Epithelial cell of prostate (primary cell): ENCODE measurements around the gene IL17B.
"Not testable (repeated sequence)": the region's sequence is repeated elsewhere in the genome, so short reads cannot be mapped to it uniquely, and the experiment has no call there.

Experiments
- DNase-seq: peaks from one replicate; pipeline ENCODE4 v3.0.0-alpha.2; 2011; ENCODE audit warnings: low read depth, low spot score
- H3K27ac ChIP-seq: fragments of 450-650 bp; 2 replicates; pipeline ENCODE4 v1.5.1; 2017; ENCODE audit warnings: mild to moderate bottlenecking

Gene IL17B

DNA sequence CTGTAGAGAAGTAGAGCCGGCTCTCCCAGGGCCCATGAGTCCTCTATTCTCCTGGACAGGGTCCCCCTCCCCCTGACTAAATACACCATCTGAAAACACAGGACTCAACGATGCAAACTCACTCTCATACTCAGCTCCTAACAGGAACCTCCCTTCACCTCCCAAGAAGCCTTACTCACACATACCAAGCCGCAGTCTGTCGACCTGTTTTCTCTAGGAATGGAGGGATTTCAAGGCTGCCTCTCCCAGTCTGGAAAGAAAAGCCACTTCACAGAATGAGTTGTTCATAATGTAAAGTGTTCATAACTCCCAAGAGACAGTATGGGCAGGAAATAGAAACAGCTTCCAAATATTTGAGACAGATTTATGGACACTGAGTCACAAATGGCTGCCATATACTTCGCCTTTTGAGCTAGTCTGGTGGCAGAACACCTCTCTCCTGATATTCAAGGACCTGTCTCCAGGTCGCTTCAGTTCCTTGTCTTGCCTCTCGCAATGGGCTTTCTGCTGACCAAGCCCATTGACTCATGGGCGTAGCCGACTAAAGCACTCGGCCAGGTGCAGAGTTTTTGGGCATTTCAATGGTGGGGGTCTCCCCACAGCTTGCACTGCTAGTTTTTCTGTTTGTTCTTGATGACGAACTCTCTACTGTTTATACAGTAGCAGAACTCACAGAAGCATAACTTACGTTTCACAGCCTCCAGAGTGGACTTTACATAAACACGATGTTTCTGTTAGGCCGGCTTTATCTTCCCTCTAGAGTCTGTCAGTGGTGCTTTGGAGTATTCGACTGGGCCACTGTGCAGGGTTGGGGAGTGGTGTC lies 25.0 kb upstream of the IL17B start:
- H3K27ac ChIP-seq, result no peak overlapping the region
- DNase-seq, result no peak

DNA sequence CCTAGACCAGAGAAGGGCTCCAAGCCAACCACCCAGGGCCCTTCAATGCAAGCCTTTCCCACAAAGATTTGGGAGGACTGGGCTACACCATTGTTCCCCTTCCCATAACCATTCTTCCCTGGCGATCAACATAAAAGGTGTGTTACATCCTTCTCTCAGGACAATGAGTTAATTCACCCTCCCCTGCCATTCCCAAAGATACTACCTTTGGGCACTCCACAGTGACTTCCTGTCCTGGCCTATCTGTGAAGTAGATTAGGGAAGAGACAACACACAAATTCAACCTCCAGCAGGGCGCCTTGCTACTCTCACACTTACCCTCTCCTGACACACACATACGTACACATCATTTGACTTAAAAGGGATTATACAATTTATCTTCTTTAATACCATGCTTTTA lies 23.2 kb upstream of the IL17B start:
- DNase-seq, result no peak
- H3K27ac ChIP-seq, result no peak overlapping the region

DNA sequence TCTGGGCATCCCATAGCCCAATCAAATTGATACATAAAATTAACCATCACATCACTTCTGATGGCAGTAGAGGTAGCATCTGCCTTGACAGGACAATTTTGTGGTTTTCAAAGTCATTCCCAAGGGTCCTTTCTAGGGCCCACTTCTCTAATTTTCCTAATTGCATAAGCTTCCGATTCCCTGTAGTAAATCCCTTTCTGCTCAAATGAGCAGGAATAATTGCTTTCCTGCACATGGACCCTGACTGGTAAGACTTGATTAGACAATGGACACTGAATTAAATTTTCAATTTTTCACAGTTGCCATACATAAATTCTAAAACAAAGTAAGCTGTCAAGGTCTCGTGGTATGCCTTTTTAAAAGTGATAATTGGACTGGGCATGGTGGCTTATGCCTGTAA lies 22.0 kb upstream of the IL17B start:
- H3K27ac ChIP-seq, result no peak overlapping the region
- DNase-seq, result no peak

DNA sequence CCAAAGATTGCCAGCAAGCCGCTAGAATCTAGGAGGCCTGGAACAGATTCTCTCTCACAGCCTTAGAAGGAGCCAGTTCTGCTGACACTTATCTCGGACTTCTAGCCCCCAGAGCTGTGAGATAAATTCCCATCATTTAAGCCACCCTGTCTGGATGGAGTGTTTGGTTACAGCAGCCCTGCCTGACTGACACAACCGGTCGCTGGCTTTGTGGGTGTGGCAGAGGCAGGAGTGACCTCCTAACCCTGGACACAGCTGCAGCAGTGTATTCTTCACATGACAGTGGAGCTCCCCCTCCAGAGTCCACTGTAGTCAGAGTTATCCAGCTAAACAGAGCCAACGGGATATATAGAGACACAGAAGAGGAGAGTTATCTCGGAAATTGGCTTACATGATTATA lies 21.2 kb upstream of the IL17B start:
- no peak for DNase-seq
- H3K27ac ChIP-seq, result no peak overlapping the region

DNA sequence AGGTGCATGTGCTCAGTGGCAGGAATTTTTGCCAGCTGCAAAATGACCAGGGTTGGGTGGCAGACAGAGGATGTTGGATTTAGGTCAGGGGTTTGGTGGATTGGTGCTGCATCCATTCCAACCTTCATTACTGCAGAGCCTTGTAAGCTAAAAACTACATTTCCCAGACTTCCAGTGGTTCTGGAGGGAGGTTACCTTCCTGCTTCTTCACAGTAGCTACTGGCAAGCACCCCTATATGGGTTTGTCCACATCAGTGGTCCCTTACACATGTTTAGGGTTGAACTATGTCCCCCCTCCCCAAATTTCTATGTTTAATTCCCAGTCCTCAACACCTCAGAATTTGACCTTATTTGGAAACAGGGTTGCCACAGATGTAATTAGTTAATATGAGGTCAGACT lies 20.7 kb upstream of the IL17B start:
- no peak for DNase-seq
- no peak overlapping the region for H3K27ac ChIP-seq

DNA sequence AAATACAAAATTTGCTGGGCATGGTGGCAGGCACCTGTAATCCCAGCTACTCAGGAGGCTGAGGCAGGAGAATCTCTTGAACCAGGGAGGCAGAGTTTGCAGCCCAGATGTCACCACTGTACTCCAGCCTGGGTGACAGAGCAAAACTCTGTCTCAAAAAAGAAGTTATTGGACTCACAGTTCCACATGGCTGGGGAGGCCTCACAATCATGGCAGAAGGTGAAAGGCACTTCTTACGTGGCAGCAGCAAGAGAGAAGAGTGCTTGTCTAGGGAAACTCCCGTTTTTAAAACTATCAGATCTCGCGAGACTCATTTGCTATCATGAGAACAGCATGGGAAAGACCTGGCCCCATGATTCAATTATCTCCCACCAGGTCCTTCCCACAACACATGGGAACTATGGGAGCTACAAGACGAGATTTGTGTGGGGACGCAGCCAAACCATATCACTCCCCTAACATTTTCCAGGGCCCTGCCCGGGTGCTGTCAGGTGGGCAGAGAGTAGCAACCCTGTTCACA lies 19.7 kb upstream of the IL17B start:
- H3K27ac ChIP-seq, DNase-seq: not testable (repeated sequence)

DNA sequence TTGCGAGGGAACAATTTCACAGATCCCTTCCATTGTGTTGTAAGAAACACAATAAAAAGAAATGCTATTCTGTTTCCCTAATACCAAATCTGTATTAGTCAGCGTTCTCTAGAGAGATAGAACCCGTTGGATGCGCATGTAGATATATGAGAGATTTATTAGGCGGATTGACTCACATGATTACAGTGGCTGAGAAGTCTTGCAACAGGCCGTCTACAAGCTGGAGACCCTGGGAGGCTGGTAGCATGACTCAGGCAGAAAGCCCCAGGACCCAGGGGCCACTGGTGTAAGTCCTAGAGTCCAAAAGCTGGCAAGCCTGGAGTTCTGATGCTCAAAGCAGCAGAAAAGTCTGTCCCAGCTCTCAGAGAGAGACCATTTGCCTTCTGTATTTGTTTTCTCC lies 18.4 kb upstream of the IL17B start:
- no peak for DNase-seq
- no peak overlapping the region for H3K27ac ChIP-seq

DNA sequence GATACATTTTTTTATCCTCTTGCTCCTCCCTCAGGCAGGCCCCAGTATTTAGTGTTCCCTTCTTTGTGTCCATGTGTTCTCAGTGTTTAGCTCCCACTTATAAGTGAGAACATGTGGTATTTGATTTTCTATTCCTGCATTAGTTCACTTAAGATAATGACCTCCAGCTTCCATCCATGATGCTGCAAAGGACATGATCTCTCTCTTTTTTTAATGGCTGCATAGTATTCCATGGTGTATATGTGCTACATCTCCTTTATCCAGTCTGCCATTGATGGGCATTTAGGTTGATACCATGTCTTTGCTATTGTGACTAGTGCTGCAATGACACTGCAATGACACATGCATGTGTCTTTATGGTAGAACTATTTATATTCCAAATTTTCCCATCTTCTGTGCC lies 15.9 kb upstream of the IL17B start:
- not testable (repeated sequence) for DNase-seq, H3K27ac ChIP-seq

DNA sequence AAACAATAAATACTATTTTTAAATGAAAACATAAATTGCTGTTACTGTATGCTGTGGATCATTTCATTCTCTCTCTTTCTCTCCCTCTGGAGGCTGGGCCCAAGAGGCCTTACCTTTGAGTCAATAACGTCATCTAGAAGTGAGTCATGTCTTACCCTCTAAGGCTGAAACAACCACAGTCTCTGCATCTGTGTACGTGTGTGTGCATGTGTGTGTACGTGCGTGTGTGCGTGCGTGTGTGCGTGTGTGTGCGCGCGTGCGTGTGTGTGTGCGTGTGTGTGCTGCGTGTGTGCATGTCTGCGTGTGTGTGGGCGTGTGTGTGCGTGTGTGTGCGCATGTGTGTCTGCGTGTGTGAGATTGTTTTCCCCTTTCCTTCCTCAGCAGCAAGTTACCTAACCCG lies 13.6 kb upstream of the IL17B start:
- DNase-seq, result peak; percentile 61
- H3K27ac ChIP-seq, result no peak overlapping the region

DNA sequence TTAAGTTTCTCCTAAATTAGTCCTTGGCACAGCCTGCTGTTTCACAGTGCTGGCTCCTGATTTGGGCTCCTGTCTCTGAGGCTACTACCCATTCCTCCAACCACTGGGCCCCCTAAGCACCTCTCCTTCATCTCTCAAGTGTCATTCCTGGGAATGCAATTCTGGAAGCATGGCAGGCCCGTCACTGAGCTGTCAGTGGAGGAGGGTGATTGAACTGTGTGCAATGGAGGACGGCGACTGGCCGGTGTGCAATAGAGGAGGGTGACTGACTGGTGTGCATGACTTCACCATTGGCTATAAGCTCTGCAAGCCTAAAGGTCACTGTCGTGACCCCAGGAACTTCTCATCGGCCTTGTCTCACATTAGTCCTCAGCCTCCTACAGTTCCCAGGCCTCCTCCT lies 12.4 kb upstream of the IL17B start:
- DNase-seq, result no peak
- no peak overlapping the region for H3K27ac ChIP-seq

DNA sequence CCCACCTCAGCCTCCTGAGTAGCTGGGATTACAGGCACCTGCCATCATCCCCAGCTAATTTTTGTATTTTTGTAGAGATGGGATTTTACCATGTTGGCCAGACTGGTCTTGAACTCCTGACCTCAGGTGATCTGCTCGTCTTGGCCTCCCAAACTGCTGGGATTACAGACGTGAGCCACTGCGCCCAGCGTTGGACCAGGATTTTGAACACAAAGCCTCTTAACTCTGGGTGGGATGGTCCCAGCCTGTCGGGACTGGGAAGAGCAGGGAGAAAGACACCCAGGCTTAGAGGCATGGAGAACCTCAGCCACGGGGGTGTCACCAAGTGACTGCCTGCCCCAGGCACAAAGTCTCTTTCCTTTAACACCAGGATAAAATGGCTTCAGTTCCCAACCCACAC lies 12.0 kb upstream of the IL17B start:
- not testable (repeated sequence) for DNase-seq, H3K27ac ChIP-seq

DNA sequence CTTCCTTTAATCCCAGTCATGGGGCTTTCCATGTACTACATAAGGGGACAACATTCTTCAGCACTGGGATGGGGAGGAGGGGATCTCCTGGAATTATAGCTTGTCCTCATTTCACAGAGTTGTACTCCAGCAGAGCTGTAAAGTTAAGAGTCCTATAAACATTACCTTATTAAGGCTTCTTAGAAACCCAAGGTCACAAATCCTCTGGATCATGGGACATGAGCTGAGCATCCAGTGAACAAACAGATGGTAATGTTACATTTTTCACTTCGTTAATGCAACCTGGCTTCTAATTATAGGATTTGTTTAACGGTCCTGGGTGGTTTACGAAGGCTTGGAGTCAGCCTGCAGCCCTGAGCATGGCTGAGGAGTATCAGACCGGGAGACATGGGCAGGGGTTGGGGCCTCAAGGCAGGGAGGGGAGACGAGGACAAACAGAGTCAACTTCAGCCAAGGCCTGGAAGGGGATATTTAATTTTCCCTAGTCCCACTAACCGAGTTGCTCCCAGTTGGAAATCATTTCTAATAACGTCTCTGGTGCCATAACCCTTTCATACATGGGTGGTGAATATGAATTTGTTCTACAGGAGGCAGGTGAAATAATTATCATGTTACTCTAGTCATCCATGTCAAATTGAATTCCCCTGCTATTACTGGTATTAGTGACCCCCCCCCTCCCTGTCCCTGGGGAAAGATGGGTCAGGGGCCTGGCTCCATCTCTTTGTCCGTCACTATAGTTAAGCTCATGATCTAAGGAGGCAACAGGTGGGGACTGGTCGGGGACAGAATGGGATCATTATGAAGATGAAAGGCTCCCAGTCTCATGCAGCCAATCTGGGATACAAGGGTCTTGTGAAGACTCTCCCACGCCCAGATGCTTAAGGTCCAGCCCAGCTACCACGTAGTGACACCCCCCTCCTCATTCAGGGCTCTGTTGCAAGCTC lies 10.7 kb upstream of the IL17B start:
- DNase-seq, result no peak

DNA sequence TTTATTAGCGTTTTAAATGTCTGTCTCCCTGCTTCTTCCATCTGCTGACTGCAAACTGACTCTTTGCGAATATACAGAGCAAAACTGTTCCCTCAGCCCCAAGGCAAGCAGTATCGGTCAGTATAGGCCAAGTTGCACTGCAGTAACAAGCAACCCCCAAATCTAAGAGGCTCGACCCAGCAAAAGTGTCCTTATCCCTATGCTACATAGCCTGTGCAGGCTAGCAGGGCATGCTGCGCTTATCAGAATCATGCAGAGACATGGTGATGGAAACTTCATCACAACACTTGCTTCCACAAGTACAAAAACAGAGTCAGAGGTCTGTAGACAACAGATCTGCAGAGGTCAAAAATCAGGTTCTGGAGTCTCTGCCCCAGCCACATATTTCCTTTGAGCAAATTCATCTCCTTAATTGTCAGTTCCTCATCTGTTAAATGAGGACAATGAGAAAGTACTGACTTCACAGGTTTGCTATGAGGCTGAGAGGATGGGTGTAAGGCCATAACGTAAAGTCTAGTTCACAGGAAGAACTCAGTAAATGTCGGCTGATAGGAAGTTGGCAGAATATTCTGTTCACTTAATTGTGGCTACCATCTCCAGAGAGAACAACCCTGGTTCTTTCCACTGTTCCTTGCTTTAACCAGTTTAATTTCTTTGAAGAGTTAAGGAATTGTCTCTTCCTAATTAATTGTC lies 9.6 kb upstream of the IL17B start:
- DNase-seq, result no peak
- H3K27ac ChIP-seq, result no peak overlapping the region

More for the DNA sequence above, 10.7 kb upstream of the IL17B start:
- H3K27ac ChIP-seq, result no peak overlapping the region

DNA sequence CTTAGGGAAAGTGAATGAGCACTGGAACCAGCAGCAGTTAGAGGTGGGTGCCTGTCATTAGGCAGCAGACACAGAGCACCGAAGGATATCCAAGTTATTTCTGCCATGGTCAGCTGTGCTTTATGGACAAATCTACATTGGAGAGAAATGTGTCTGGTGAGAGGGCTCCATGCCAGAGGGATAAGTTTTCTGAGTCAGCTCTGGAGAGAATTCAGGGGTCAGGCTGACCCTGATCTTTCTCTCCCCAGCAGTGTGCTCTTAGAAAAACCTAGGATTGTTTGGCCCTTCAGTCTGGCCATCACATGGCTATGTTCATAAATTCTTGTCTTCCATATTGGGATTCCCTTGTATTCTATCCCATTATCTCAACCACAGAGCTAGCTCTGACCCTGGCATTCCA lies 8.9 kb upstream of the IL17B start:
- DNase-seq, result no peak
- H3K27ac ChIP-seq, result no peak overlapping the region

DNA sequence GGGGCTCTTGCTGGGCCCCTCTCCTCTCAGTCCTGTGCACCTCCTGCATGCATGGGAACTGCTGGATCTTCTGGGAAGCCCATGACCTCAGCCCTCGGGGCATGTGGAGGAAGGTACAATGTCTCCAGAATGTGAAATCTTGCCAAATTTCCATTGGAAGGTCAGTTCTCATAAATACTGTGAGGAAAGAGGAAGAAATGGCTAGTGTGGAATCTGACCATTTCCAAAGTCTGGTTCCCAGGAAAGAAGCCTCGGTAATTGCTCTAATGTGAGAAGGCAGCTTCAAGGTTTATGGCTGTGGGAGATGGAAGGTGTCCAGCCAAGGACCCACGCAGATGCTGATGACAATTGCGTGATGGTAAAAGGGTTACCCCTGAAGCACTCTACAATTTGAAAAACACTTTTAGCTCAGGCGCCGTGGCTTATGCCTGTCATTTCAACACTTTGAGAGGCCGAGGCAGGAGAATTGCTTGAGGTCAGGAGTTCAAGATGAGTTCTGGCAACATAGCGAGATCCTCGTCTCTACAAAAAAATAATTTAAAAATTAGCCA lies 8.1 kb upstream of the IL17B start:
- DNase-seq, result no peak
- H3K27ac ChIP-seq, result no peak overlapping the region

DNA sequence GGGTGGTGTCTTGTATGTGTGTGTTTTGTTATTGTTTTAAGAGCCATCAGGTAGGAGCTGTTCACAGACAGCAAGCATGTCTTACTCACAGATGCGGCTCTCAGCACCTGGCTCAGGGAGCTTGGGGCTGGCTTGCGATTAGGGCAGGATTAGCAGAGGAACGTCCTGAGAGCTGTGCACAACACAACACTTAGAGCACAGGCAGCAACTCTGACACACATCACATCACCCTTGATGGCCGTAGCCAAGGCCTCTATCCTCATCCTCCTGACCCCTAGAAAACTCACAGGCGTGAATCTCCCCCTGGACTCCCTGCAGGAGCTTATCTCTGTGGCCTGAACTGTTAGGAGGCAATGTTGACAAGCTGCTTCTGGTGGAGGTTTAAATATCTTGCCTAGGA lies 7.1 kb upstream of the IL17B start:
- H3K27ac ChIP-seq, result no peak overlapping the region
- no peak for DNase-seq

DNA sequence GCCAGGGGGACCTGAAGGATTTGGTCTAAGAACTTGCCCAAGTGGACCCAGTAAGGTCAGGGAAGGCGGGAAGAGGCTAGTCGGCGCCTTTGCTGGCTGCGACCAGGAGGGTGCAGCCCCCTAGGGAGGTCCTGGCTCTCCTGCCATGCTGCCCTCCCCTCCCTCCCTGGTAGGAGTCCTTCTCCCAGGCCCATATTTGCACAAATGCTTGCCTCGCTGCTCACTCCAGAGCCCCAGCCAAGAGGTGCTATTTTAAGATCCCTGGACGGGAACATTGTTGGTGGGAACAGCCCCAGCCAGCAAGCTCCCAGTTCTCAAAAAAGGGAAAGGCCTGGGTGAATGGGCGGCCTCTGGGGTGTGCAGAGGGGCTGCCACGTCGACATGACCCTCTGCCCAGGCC lies 4.3 kb upstream of the IL17B start:
- H3K27ac ChIP-seq, result no peak overlapping the region
- no peak for DNase-seq

DNA sequence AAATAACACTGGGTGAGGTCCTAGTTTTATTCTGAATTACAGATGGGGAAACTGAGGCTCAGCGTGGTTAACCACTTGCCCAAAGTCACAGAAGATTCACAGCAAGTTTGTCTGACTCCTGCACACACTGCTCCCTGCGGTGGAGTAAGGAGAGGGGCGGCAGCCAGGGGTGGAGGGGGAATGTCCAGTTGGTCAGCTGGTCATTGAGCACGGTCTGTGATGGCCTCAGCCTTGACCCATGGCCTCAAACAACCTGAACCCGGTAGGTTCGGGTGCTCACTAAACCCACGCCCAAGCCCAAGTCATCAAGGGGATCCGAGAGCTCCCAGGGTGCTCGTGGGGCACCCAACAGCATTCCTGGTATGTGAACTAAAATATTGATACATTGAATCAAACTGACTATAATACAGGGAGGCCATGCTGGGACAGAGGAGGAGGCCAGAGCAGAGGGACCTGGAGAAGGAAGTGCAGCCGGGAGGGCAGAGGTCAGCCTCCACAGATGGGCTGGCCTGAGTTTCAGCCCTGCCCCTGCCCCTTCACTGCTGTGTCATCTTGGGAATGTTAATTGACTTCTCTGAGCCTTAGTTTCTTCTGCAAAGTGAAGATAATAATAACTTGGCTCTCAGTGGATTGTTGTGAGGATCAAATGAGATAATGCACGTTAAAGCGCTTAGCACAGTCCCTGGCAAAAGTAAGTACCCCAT lies 3.6 kb upstream of the IL17B start:
- no peak overlapping the region for H3K27ac ChIP-seq
- DNase-seq, result no peak

DNA sequence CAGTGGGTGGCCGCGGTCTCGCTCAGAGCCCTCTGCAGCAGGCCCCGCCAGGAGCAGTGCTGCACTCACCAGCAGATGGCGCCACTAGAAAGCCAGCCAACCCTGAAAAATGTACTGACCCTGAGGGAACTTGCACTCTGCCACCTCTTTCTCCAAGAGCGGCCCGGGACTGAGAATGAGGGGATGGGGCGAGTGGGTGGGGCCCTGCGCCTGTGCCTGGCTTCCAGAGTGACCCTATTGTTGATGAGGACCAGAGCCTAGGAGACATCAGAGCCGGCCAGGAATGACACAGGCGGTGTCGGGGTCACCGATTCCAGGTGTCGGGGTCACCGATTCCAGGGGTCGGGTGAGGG lies 2.9 kb upstream of the IL17B start:
- DNase-seq, result peak; percentile 10
- H3K27ac ChIP-seq, result no peak overlapping the region
